K562 (cell line): ENCODE data around the gene OOSP4B. TPM values are rescaled to one million over a fixed set of nuclear protein-coding genes. Genes with fewer than 3 reads are reported as not detected.

Experiments
- ATF3 ChIP-seq, 2 experiments: fragments of 450-650 bp in 1 of 2; sonication (generic) in 1 of 2; formaldehyde crosslinking in 1 of 2; IDR thresholded peaks in 1 of 2; conservative IDR thresholded peaks in 1 of 2; 2 replicates each; pipeline versions ENCODE4 v1.6.1 to v1.8.1; 2016 to 2023; ENCODE audit warnings: mild to moderate bottlenecking in 2 of 2, moderate library complexity in 2 of 2, inconsistent platforms in 1 of 2, missing genetic modification reagents in 1 of 2
- ELF4 ChIP-seq: fragments of 450-650 bp; formaldehyde crosslinking; IDR thresholded peaks from 2 replicates; pipeline ENCODE4 v1.4.0; 2022; ENCODE audit warnings: missing genetic modification characterization
- GATA2 ChIP-seq: sonication (generic); formaldehyde crosslinking; IDR thresholded peaks from 2 replicates; pipeline ENCODE4 v1.4.0; 2020; ENCODE audit warnings: mild to moderate bottlenecking, missing genetic modification reagents
- LCOR ChIP-seq: sonication (generic); formaldehyde crosslinking; IDR thresholded peaks from 2 replicates; pipeline ENCODE4 v1.8.0; 2022; ENCODE audit warnings: mild to moderate bottlenecking, missing genetic modification reagents
- LEF1 ChIP-seq: fragments of 450-650 bp; IDR thresholded peaks from 2 replicates; pipeline ENCODE4 v1.6.1; 2016; ENCODE audit warnings: mild to moderate bottlenecking
- MCM2 ChIP-seq: fragments of 450-650 bp; IDR thresholded peaks from 2 replicates; pipeline ENCODE4 v1.6.1; 2017; ENCODE audit warnings: low read depth, mild to moderate bottlenecking
- MTA2 ChIP-seq: fragments of 450-650 bp; IDR thresholded peaks from 2 replicates; pipeline ENCODE4 v1.6.1; 2016; ENCODE audit warnings: low read depth
- NFIC ChIP-seq: fragments of 450-650 bp; IDR thresholded peaks from 2 replicates; pipeline ENCODE4 v1.6.1; 2017; ENCODE audit warnings: mild to moderate bottlenecking, inconsistent platforms
- ZEB2 ChIP-seq: fragments of 450-650 bp; IDR thresholded peaks from 2 replicates; pipeline ENCODE4 v1.6.1; 2016
- ZNF740 ChIP-seq, 3 experiments: fragments of 200-800 bp in 1 of 3; sonication (Bioruptor generic) in 1 of 3; sonication (generic) in 1 of 3; formaldehyde crosslinking in 1 of 3; IDR thresholded peaks; 2 replicates each; pipeline versions ENCODE4 v1.6.1 to v1.8.0; 2016 to 2022; ENCODE audit warnings: mild to moderate bottlenecking in 2 of 3, missing compliant biosample characterization in 2 of 3, missing genetic modification characterization in 2 of 3, missing genetic modification reagents in 1 of 3
- ZNF766 ChIP-seq: fragments of 200-800 bp; sonication (Bioruptor generic); conservative IDR thresholded peaks from 2 replicates; pipeline ENCODE4 v1.6.1; 2016; ENCODE audit warnings: missing genetic modification characterization, missing compliant biosample characterization
- polyA plus RNA-seq, 8 experiments: library from polyadenylated mRNA; depleted of rRNA in 4 of 8; stranded (reverse) in 5 of 8; unstranded in 3 of 8; fragments of >200 nt; fragmentation: Nextera tagmentation in 2 of 8; fragmentation: Illumina TruSeq in 1 of 8; extraction: Ambion mirVana in 2 of 8; extraction: Trizol in 1 of 8; gene quantifications; 2 replicates each; pipeline versions ENCODE4 v1.2.1 to v1.2.3, GENCODE V29; 2011 to 2014; ENCODE audit warnings: inconsistent platforms in 1 of 8, missing spikeins in 1 of 8
- total RNA-seq, 7 experiments: library from RNA; depleted of rRNA in 6 of 7; stranded (reverse); fragments of >200 nt in 6 of 7; fragmentation: Illumina TruSeq in 2 of 7; extraction: Trizol in 2 of 7; gene quantifications; 2 replicates each; pipeline versions ENCODE4 v1.2.1 to v1.2.3, GENCODE V29; 2011 to 2021; ENCODE audit warnings: low replicate concordance in 1 of 7
- TF ChIP-seq, protein P1 (sequence below): conservative IDR thresholded peaks from 2 replicates; pipeline ENCODE4 v1.6.1; 2011; ENCODE audit warnings: low read depth, mild to moderate bottlenecking, low read length; ENCODE audit not compliant: control insufficient read depth
- TF ChIP-seq, protein P2 (sequence below), 2 experiments: fragments of 450-650 bp in 1 of 2; sonication (generic) in 1 of 2; formaldehyde crosslinking; conservative IDR thresholded peaks; 2 replicates each; pipeline versions ENCODE4 v1.4.0 to v1.8.1; 2020 to 2022; ENCODE audit warnings: mild to moderate bottlenecking in 1 of 2, missing genetic modification reagents in 1 of 2
- TF ChIP-seq, protein P3 (sequence below), 2 experiments: fragments of 450-650 bp; formaldehyde crosslinking in 1 of 2; IDR thresholded peaks; 2 replicates each; pipeline versions ENCODE4 v1.4.0 to v1.6.1; 2014 to 2020; ENCODE audit warnings: mild to moderate bottlenecking in 2 of 2, borderline replicate concordance in 1 of 2, low read depth in 1 of 2

Gene OOSP4B
- total and polyA plus RNA-seq, 9 of the 15 experiments (the other 6 are each of a cell fraction or from before 2014, with no cell fraction given), result 0.10 to 0.43 (median 0.15) TPM; not detected in 5

DNA sequence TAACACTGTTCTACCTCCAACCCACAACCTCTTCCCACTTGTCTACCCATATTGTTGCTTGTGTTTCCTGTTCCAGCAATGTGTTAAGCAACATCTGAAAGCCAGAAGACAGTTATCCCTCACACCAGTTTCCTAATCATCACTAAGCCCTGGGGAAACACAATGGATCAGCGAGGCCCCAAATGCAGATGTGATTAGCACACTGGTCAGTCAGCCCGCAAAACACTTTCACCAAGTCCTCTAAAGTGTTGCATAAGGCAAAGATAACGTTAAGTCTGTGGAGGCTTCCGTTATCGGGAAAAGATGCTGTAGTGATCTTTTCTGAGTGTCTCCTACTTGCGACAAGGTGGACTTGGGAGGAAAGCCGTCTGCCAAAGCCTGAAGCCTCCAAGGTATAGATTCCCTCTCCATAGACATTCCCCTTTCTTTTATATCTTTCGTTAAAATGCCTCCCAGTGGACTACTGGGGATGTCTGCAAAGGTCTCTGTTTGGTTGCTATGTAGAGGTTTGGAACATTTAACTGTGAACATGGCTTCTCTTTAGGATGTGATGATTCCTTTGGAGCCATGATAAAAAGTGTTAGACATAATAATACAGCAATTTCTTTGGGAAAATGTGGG is 39.5 kb downstream of the OOSP4B start, which contains the start of gene MS4A3 (continued):
- TF ChIP-seq ZEB2 (peak; percentile 63), ELF4 (CRISPR knock-in tag) (0 out of 2 replicates have a peak, but pooled peaks have one; percentile 8), MCM2 (no peak), ZNF766 (CRISPR knock-in tag) (peak; percentile 73; the same call in 1 of the 2 replicates), ZNF740 (CRISPR knock-in tag; IDR thresholded peaks at IDR 0.05) (no peak), ZNF740 (tag; IDR thresholded peaks at IDR 0.05) (no peak), MTA2 (0 out of 2 replicates have a peak, but pooled peaks have one; percentile 33), LEF1 (0 out of 2 replicates have a peak, but pooled peaks have one; percentile 35), NFIC (peak; percentile 46; the same call in 1 of the 2 replicates), ATF3 (IDR thresholded peaks at IDR 0.05) (peak; percentile 61; the same call in 1 of the 2 replicates), ATF3 (CRISPR knock-in tag; conservative IDR thresholded peaks at IDR 0.05) (no peak), GATA2 (CRISPR knock-in tag) (peak; percentile 53), LCOR (CRISPR knock-in tag) (peak; percentile 83; the same call in 1 of the 2 replicates)
- TF ChIP-seq, protein P1, sequence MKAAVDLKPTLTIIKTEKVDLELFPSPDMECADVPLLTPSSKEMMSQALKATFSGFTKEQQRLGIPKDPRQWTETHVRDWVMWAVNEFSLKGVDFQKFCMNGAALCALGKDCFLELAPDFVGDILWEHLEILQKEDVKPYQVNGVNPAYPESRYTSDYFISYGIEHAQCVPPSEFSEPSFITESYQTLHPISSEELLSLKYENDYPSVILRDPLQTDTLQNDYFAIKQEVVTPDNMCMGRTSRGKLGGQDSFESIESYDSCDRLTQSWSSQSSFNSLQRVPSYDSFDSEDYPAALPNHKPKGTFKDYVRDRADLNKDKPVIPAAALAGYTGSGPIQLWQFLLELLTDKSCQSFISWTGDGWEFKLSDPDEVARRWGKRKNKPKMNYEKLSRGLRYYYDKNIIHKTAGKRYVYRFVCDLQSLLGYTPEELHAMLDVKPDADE, result no peak
- TF ChIP-seq, protein P2, sequence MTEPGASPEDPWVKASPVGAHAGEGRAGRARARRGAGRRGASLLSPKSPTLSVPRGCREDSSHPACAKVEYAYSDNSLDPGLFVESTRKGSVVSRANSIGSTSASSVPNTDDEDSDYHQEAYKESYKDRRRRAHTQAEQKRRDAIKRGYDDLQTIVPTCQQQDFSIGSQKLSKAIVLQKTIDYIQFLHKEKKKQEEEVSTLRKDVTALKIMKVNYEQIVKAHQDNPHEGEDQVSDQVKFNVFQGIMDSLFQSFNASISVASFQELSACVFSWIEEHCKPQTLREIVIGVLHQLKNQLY (CRISPR knock-in tag; conservative IDR thresholded peaks at IDR 0.05), result no peak
- TF ChIP-seq, protein P3, sequence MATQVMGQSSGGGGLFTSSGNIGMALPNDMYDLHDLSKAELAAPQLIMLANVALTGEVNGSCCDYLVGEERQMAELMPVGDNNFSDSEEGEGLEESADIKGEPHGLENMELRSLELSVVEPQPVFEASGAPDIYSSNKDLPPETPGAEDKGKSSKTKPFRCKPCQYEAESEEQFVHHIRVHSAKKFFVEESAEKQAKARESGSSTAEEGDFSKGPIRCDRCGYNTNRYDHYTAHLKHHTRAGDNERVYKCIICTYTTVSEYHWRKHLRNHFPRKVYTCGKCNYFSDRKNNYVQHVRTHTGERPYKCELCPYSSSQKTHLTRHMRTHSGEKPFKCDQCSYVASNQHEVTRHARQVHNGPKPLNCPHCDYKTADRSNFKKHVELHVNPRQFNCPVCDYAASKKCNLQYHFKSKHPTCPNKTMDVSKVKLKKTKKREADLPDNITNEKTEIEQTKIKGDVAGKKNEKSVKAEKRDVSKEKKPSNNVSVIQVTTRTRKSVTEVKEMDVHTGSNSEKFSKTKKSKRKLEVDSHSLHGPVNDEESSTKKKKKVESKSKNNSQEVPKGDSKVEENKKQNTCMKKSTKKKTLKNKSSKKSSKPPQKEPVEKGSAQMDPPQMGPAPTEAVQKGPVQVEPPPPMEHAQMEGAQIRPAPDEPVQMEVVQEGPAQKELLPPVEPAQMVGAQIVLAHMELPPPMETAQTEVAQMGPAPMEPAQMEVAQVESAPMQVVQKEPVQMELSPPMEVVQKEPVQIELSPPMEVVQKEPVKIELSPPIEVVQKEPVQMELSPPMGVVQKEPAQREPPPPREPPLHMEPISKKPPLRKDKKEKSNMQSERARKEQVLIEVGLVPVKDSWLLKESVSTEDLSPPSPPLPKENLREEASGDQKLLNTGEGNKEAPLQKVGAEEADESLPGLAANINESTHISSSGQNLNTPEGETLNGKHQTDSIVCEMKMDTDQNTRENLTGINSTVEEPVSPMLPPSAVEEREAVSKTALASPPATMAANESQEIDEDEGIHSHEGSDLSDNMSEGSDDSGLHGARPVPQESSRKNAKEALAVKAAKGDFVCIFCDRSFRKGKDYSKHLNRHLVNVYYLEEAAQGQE (IDR thresholded peaks at IDR 0.05; ENCODE audit: borderline replicate concordance), result no peak
- TF ChIP-seq, protein P3 (CRISPR knock-in tag; IDR thresholded peaks at IDR 0.05; ENCODE audit: low read depth), result no peak
